Loucy (cell line): Measurements from ENCODE around the gene UBE4A.

Experiments
- H2AFZ ChIP-seq: fragments of 200-600 bp; sonication (generic); 2 replicates; pipeline ENCODE4 v1.6.0; 2016; ENCODE audit warnings: antibody characterized with exemption, mild to moderate bottlenecking, low read length, moderate library complexity
- H3F3A ChIP-seq: fragments of 200-600 bp; 2 replicates; pipeline ENCODE4 v1.6.0; 2016; ENCODE audit warnings: antibody characterized with exemption, low read depth, mild to moderate bottlenecking
- H3K27me3 ChIP-seq: fragments of 200-600 bp; sonication (generic); 2 replicates; pipeline ENCODE4 v1.6.1; 2014; ENCODE audit warnings: low read length, mild to moderate bottlenecking; ENCODE audit not compliant: insufficient read depth, poor library complexity, severe bottlenecking
- H3K36me3 ChIP-seq: fragments of 200-600 bp; sonication (generic); 2 replicates; pipeline ENCODE4 v1.6.1; 2016; ENCODE audit warnings: low read length; ENCODE audit not compliant: insufficient read depth
- H3K4me1 ChIP-seq: fragments of 200-600 bp; sonication (generic); 2 replicates; pipeline ENCODE4 v1.5.1; 2014; ENCODE audit warnings: low read length, mild to moderate bottlenecking; ENCODE audit not compliant: insufficient read depth, poor library complexity, severe bottlenecking
- H3K4me2 ChIP-seq: fragments of 200-600 bp; sonication (generic); 2 replicates; pipeline ENCODE4 v1.6.0; 2014; ENCODE audit warnings: antibody characterized with exemption, low read length, low read depth, mild to moderate bottlenecking; ENCODE audit not compliant: poor library complexity, severe bottlenecking
- H3K4me3 ChIP-seq: fragments of 200-600 bp; sonication (generic); 2 replicates; pipeline ENCODE4 v1.5.1; 2014; ENCODE audit warnings: low read length, mild to moderate bottlenecking, mixed read lengths; ENCODE audit not compliant: poor library complexity, severe bottlenecking
- H3K79me2 ChIP-seq: fragments of 200-600 bp; sonication (generic); 2 replicates; pipeline ENCODE4 v1.6.1; 2014; ENCODE audit warnings: low read length; ENCODE audit not compliant: insufficient read depth
- H3K9ac ChIP-seq: fragments of 200-600 bp; sonication (generic); 2 replicates; pipeline ENCODE4 v1.6.0; 2014; ENCODE audit warnings: mild to moderate bottlenecking, low read depth, low read length, moderate library complexity; ENCODE audit not compliant: poor library complexity, severe bottlenecking
- H3K9me2 ChIP-seq: fragments of 200-600 bp; sonication (generic); replicated peaks from 2 replicates; pipeline ENCODE4 v1.6.1; 2016; ENCODE audit warnings: low read depth, low read length, mixed read lengths
- H3K9me3 ChIP-seq: fragments of 200-600 bp; sonication (generic); 2 replicates; pipeline ENCODE4 v1.6.1; 2014; ENCODE audit warnings: mild to moderate bottlenecking, antibody characterized with exemption, low read length, low read depth; ENCODE audit not compliant: insufficient read depth
- H4K20me1 ChIP-seq: fragments of 200-600 bp; sonication (generic); 2 replicates; pipeline ENCODE4 v1.6.0; 2014; ENCODE audit warnings: antibody characterized with exemption, low read length, mild to moderate bottlenecking; ENCODE audit not compliant: insufficient read depth, poor library complexity, severe bottlenecking
- CTCF ChIP-seq: fragments of 200-600 bp; sonication (generic); conservative IDR thresholded peaks from 2 replicates; pipeline ENCODE4 v1.5.1; 2014; ENCODE audit warnings: mild to moderate bottlenecking, antibody characterized with exemption, low read length
- EZH2phosphoT487 ChIP-seq: fragments of 200-600 bp; IDR thresholded peaks from 2 replicates; pipeline ENCODE4 v1.6.1; 2018; ENCODE audit warnings: antibody characterized with exemption, mild to moderate bottlenecking, moderate library complexity, borderline replicate concordance

Gene UBE4A

GRCh38 chr11:118396097-118396501, 36.7 kb downstream of the UBE4A start:
- Histone ChIP-seq H3K36me3 (peaks cover 51% of the 10 kb centered on the region; the same call in 1 of the 2 replicates), H3K4me1 (peaks cover 8% of the 10 kb centered on the region), H4K20me1 (no peaks in the 10 kb centered on the region), H2AFZ (no peak overlapping the region), H3K4me2 (no peak overlapping the region), H3K27me3 (no peaks in the 10 kb centered on the region), H3F3A (no peaks in the 10 kb centered on the region), H3K79me2 (0 out of 2 replicates have a peak, but pooled peaks cover 7% of the 10 kb centered on the region), H3K9me3 (no peaks in the 10 kb centered on the region), H3K9me2 (no peaks in the 10 kb centered on the region), H3K9ac (no peak overlapping the region), H3K4me3 (no peak overlapping the region)
- TF ChIP-seq EZH2phosphoT487: no peak
- no peak for TF ChIP-seq CTCF

- Histone ChIP-seq H3K27me3 (no peaks in the 10 kb centered on the region), H4K20me1 (peaks cover 10% of the 10 kb centered on the region), H2AFZ (no peak overlapping the region), H3K9me3 (no peaks in the 10 kb centered on the region), H3K79me2 (peaks cover 19% of the 10 kb centered on the region), H3K36me3 (peaks cover 42% of the 10 kb centered on the region; the same call in 1 of the 2 replicates), H3K4me1 (peaks cover 11% of the 10 kb centered on the region), H3K4me2 (no peak overlapping the region), H3K9me2 (no peaks in the 10 kb centered on the region), H3F3A (no peaks in the 10 kb centered on the region), H3K9ac (no peak overlapping the region), H3K4me3 (no peak overlapping the region)
- TF ChIP-seq CTCF (no peak), EZH2phosphoT487 (no peak)
Measured at GRCh38 chr11:118397448-118397847, 38.0 kb downstream of the UBE4A start.

- Histone ChIP-seq H3K4me2 (no peak overlapping the region), H3K9ac (peak overlapping the region; percentile 24), H3K36me3 (peaks cover 27% of the 10 kb centered on the region; the same call in 1 of the 2 replicates), H3K9me2 (no peaks in the 10 kb centered on the region), H3K4me3 (no peak overlapping the region), H2AFZ (no peak overlapping the region), H3F3A (no peaks in the 10 kb centered on the region), H3K79me2 (peaks cover 34% of the 10 kb centered on the region), H3K4me1 (peaks cover 20% of the 10 kb centered on the region), H3K9me3 (no peaks in the 10 kb centered on the region), H3K27me3 (no peaks in the 10 kb centered on the region), H4K20me1 (peaks cover 25% of the 10 kb centered on the region)
- no peak for TF ChIP-seq CTCF
- no peak for TF ChIP-seq EZH2phosphoT487
Measured at GRCh38 chr11:118398791-118399559, 39.6 kb downstream of the UBE4A start.
